KOPT-K1 (cell line): Measurements from ENCODE around the gene PCP4L1.
"Not testable (repeated sequence)": the region's sequence is repeated elsewhere in the genome, so short reads cannot be mapped to it uniquely, and the experiment has no call there.

ENCODE experiments used
- H3K27ac ChIP-seq: fragments of 200-600 bp; sonication (generic); 2 replicates; pipeline ENCODE4 v1.5.1; 2016; ENCODE audit warnings: antibody characterized with exemption, mild to moderate bottlenecking, low read depth, low read length; ENCODE audit not compliant: poor library complexity, severe bottlenecking
- H3K36me3 ChIP-seq: fragments of 200-600 bp; sonication (generic); 2 replicates; pipeline ENCODE4 v1.5.1; 2017; ENCODE audit warnings: antibody characterized with exemption, mild to moderate bottlenecking, low read length, moderate library complexity; ENCODE audit not compliant: insufficient read depth
- H3K9me3 ChIP-seq: fragments of 200-600 bp; sonication (generic); 2 replicates; pipeline ENCODE4 v1.5.1; 2017; ENCODE audit warnings: antibody characterized with exemption, low read length, mild to moderate bottlenecking; ENCODE audit not compliant: insufficient read depth, poor library complexity, severe bottlenecking

Gene PCP4L1

DNA sequence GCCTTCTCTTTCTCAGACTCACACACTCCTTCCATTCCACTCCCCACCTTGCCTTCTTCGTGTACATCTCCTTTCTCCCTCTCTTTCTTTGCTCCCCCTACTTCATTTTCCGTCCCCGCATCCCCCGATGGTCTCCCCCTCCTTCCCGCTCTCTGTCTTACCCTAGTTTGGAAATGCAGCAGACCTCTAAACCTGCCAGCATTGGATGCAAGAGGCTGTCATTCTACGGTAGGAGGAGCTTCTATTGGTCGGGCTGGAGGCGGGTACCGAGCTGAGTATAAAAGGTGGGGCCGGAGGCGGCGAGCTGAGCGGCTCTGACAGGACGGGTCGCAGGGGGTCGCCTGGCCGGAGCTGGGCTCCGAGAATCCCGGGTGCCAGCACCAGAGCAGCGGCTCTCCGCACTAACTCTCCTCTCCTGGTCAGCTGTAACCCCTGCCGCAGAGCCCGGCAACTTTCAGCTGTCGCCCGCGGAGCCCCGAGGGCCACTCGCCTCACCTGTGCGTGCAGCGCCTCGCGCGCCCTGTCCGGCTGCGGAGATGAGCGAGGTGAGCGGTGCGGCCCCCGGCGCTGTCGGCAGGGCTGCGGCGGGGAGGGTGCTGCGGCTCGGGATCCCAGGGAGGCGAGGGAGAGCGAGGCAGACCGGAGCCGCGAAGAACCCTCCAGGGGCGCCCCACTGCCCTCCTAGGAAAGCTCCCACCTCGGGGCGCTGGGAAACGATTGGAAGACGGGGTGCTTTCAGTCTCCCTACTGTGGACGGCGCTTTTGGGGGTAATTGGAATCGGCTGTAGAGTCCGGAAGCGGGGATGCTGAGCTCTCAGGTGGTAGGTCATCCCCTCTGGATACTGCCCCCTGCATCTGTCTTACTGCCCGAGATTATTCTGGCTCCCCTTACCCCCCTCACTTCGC, at the start of gene PCP4L1:
PCP4L1 (plus strand) TSS at position 307 of the 906 bp plus-strand sequence; CDS start at position 537, 230 bp downstream.
- Histone ChIP-seq H3K27ac (no peak within 1 kb of the TSS), H3K36me3 (no peaks in the 10 kb centered on the region), H3K9me3 (peaks cover 31% of the 10 kb centered on the region)

DNA sequence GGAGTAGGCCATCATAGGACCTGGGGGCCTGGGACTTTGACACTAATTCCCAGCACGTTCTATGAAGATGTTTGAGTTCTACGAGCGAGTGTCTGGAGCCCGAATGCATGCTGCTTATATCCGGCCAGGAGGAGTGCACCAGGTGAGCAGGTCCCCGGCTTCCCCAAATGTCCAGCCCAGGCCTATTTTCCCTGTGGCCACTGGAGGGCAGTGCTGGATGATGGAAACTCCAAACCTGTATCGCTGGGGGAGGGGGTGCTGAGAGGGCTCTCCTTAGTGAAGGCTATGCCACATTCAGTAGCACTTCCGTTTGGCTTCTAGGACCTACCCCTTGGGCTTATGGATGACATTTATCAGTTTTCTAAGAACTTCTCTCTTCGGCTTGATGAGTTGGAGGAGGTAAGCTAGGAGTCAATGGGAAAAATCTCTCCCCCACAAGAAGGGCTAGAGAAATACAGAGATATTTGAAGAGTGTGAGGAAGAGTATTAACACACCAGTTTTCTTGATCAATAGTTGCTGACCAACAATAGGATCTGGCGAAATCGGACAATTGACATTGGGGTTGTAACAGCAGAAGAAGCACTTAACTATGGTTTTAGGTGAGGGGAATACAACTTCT, 48.6 kb upstream of the PCP4L1 start:
- H3K36me3 ChIP-seq, result peaks cover 91% of the 10 kb centered on the region
- H3K27ac ChIP-seq, result no peak overlapping the region

DNA sequence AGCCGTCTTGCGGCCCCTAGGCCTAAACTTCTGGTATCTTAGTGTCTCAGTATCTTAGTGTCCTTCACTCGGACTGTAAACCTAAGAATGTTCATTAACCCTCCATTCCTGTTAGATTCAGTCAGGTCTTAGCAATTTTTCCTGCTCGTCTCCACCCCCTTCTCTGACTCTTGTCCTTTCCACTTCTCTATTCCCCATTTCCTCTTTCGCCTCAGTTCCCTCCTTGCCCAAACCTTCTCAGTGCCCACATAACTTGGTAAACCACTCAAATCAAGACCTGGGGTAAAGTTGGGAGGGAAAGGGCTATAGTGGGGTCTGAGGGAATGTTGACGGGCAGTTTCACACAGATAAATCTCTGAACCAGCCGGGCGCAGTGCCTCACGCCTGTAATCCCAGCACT, 44.2 kb upstream of the PCP4L1 start:
- peaks cover 60% of the 10 kb centered on the region for H3K36me3 ChIP-seq
- no peaks in the 10 kb centered on the region for H3K9me3 ChIP-seq
- no peak overlapping the region for H3K27ac ChIP-seq

More for the DNA sequence above, 48.6 kb upstream of the PCP4L1 start:
- no peaks in the 10 kb centered on the region for H3K9me3 ChIP-seq

DNA sequence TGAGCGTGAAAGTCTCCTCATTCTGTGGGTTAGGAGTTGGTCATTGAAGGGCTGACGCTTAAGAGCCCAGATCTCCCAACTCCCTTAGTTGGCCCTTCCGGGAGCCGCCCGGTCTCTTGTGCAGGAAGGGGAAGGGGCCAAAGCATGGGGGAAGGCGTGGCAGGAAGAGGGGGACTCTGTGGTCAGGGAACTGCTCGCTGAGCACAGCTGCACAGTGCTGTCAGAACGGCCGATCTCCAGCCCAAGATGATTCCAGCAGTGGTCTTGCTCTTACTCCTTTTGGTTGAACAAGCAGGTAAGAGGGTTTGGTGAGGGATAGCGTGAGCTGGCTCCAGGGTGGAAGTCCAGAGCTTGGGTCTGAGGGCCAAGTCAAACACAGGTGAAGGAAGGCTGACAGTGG, 43.5 kb upstream of the PCP4L1 start, which contains the start of gene FCER1G:
FCER1G (plus strand) TSS at position 220 of the 400 bp plus-strand sequence; CDS start at position 247, 27 bp downstream.
- peak within 1 kb of the TSS; percentile 47 for H3K27ac ChIP-seq
- H3K9me3 ChIP-seq, result no peaks in the 10 kb centered on the region
- peaks cover 53% of the 10 kb centered on the region for H3K36me3 ChIP-seq

DNA sequence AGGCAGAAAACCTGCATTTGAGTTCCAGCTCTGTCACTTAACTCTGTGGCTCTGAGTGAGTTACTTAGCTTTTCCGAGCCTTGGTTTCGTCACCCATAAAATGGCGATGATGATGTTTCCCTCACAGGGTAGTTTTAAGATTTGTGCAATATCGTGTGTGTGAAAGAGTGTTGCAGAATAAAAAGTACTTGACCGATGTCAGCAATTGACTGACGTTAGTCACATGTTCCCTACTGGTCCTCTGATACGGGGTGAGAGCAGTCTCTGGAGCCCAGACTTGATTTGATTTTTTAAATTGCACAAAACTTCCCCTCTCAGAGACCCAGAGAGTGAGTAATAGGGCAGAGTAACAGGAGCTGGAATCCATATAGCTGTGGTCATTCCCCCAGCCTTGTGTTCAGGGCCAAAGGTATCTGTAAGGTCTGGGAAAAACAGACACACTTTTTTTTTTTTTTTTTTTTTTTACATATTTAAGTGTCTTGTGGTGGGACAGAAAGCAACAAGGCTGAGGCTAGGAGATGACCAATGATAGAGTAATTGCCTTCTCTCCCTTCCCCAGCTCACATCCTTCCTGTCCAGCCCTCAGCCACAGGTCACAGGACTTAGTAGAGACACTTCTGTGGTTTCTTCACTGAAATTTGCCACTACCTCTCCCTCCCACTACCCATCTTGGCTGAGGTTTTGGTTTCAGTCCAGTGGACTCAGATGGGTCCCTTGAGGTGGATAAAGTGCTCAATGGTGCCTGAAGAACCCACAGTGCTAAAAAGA, 41.4 kb upstream of the PCP4L1 start:
- no peak overlapping the region for H3K27ac ChIP-seq
- peaks cover 32% of the 10 kb centered on the region for H3K36me3 ChIP-seq

DNA sequence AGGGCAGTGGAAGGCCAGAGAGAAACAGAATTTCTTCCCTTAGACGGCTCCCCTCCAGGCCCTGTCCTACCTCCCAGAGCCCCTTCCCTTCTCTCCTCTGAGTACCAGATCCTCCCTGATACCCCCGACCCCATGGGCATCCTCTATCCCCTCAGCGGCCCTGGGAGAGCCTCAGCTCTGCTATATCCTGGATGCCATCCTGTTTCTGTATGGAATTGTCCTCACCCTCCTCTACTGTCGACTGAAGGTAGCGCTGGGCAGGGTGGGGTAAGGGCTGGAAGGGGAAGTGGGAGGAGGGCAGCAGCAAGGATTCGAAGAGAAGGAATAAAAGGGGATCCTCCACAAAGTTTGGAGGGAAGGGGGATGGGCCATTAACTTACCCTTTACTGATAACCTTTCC, 40.7 kb upstream of the PCP4L1 start:
- Histone ChIP-seq H3K9me3 (no peaks in the 10 kb centered on the region), H3K36me3 (peaks cover 25% of the 10 kb centered on the region), H3K27ac (no peak overlapping the region)

More for the DNA sequence above, 41.4 kb upstream of the PCP4L1 start:
- H3K9me3 ChIP-seq, result no peaks in the 10 kb centered on the region

DNA sequence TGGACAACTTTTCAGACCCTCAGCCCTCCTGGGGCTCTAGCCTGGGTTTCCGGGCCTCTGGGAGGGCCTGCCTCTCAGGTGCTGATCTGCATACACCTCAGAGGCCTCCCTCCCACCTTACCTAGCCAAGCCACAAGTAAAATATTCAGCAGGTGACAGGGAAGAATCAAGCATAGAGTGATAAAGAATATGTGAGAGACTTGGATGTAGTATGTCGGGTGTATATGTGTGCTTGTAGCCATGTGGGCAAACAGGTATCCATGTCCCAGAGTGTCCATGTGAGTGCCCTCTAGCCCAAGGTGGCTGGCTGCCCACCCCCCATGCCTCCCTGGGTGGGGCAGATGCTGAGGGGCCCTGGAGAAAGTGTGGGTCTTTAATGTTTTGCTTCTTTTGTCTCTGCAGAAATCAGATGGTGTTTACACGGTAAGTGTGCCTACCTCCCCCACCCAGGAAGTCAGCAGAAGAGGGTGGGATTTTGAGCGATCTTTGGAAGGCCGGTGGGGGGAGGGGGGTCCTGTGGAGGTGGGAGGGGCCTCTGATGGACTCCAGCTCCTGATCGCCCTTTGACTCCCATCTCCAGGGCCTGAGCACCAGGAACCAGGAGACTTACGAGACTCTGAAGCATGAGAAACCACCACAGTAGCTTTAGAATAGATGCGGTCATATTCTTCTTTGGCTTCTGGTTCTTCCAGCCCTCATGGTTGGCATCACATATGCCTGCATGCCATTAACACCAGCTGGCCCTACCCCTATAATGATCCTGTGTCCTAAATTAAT, 40.1 kb upstream of the PCP4L1 start:
- no peaks in the 10 kb centered on the region for H3K9me3 ChIP-seq
- H3K36me3 ChIP-seq, result peaks cover 19% of the 10 kb centered on the region
- H3K27ac ChIP-seq, result no peak overlapping the region

DNA sequence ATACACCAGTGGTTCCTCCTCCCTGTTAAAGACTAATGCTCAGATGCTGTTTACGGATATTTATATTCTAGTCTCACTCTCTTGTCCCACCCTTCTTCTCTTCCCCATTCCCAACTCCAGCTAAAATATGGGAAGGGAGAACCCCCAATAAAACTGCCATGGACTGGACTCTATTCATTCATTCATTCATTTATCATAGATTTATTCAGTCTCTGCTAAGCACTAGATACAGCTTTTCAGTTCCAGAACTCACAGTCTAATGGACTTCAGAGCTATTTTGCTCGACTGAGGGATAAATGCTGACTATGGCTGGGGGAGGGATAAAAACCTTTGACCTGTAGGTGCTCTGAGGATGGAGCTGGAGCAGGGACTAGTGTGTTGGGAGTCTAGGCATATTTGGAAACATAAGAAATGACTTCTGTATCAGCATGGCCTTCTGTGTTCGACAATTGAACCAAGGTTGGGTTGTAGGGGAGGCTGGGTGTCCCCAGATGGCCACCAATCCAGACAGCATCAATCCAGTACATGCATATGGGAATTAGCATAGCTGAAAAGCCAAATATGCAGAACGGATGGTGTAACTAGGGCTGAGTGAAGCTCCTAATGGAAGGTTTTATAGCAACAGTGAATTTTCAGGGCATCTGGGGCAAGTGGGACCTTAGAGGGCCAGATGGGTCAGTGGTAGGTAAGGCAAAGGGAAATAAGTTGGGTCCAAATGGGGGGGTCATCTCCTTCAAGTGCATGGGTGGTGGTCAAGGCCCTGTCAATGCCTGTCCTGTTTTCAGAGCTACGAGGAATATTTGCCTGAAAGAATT, 39.3 kb upstream of the PCP4L1 start:
- Histone ChIP-seq H3K36me3 (peaks cover 11% of the 10 kb centered on the region; the same call in 1 of the 2 replicates), H3K9me3 (no peaks in the 10 kb centered on the region), H3K27ac (no peak overlapping the region)

DNA sequence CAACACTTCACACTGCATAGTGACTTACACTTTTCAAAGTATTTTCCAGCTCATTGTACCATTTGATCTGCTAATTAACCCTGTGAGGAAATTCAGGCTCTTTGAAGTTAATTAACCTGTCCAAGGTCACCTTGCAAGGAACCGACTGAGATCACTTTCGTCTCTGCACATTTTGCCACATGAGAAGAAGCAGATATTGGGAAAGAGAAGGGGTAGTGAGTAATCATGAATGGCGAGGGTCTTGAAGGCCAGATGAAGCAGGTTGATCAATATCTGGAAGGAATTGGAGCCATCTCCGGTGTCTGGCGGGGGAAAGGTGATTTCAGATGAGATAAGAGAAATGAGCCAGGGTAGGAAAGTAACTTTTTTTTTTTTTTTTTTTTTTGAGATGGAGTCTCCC, 38.5 kb upstream of the PCP4L1 start:
- H3K36me3 ChIP-seq, result peaks cover 3% of the 10 kb centered on the region; the same call in 1 of the 2 replicates
- H3K9me3 ChIP-seq, result no peaks in the 10 kb centered on the region
- H3K27ac ChIP-seq, result no peak overlapping the region

DNA sequence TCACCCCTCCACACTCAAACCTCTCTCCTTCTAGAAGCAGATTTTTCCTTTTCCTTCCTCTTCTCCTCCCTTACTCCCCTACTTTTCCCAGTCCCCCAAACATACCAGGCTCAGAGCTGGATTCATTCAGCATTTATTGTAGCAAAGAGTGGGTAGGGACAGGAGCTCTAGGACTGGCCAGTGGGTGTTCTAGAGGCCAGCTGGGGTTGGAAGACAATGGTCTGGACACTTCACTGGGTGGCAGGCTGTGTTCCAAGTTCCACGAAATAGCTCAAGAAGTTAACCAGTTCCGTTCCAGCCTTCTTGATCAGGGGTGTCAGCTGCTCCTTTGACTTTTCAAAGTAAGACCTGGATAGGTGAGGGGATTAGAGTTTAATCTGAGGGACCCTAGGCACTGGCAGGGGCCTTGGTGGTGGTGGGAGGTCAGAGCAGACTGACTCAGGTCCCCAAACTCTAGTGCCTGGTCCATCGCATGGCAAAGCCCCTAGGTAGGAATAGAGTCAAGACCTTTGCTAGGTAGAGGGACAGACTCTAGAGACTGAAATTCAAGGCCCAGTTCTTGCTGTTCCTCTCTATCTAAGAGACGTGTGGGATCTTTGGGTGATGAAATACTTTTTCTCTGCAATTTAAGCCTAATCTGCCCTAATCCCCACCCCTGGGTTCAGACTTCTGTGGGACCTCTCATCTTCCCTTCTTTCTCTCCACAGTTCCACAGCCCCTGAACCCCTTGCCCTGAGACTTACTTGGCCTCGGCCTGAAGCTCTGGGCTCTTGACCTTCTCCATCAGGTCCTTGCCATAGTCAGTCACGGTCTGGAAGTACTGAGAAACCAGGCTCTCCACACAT, 36.1 kb upstream of the PCP4L1 start:
- Histone ChIP-seq H3K27ac (no peak overlapping the region), H3K9me3 (no peaks in the 10 kb centered on the region), H3K36me3 (no peaks in the 10 kb centered on the region)

DNA sequence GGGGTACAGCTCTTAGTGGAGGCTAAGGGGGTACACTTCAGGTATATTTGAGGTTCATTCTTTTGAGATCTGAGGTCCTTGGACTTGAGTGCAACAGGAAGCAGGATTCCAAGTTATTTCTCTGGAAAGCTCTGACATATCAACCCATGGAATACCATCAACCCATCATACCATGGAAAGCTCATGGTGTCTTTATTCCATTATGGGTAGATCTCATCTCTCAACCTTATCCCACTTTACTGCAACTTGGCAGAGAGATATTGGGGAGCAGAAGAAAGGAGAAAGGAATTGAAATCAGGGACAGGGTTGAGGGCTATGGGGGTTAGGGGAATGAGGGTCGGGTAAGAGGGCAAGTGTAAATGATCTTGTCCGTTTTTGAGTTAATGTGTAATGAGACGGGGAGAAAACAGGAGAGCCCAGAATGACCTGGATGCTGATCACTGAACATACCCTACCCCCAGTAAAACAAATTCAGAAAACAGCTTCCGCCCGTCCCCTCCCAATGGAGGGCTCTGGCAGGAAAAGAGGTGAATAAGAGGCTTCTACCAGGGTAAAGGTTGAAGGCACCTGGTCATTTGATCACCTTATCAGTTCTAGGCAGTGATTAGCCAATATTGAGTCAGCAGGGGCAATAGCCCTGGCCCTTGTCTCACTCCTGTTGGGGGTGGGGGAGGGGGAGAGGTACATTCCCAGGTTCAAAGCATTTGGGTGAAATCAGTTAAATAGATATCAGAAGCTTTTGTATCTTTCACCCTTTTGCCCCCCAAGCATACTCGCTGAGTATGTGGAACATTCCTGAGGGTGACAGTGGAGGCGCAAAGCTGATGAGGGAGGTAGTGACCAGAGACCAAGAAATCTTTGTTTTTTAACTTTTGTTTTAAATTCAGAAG, 34.5 kb upstream of the PCP4L1 start:
- peaks cover 12% of the 10 kb centered on the region for H3K36me3 ChIP-seq
- H3K9me3 ChIP-seq, result no peaks in the 10 kb centered on the region
- H3K27ac ChIP-seq, result no peak overlapping the region

DNA sequence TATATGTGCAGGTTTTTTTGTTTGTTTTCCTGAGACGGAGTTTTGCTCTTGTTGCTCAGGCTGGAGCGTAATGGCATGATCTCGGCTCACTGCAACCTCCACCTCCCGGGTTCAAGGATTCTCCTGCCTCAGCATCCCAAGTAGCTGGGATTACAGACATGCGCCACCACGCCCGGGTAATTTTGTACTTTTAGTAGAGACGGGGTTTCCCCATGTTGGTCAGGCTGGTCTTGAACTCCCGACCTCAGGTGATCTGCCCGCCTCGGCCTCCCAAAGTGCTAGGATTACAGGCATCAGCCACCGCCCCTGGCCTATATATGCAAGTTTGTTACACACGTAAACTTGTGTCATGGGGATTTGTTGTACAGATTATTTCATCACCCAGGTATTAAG, 33.9 kb upstream of the PCP4L1 start:
- Histone ChIP-seq H3K36me3 (peaks cover 18% of the 10 kb centered on the region), H3K27ac (peak overlapping the region; percentile 33)
- not testable (repeated sequence) for H3K9me3 ChIP-seq
